PFSK-1 (cell line): ENCODE results near the gene MRTFA.

Experiments used
- FOXP2 ChIP-seq: optimal IDR thresholded peaks from 2 replicates; pipeline ENCODE3; 2011; ENCODE audit warnings: borderline replicate concordance, control low read depth, inconsistent platforms; ENCODE audit not compliant: insufficient read depth; ENCODE audit errors: extremely low read length, extremely low read depth
- POLR2AphosphoS5 ChIP-seq: IDR thresholded peaks from 2 replicates; pipeline ENCODE4 v1.6.1; 2012; ENCODE audit warnings: low read depth, mild to moderate bottlenecking, control low read depth, low read length, moderate library complexity
- SIN3A ChIP-seq: IDR thresholded peaks from 2 replicates; pipeline ENCODE4 v1.6.1; 2012; ENCODE audit warnings: mild to moderate bottlenecking, low read length, moderate library complexity, borderline replicate concordance; ENCODE audit not compliant: insufficient read depth
- TAF1 ChIP-seq: IDR thresholded peaks from 2 replicates; pipeline ENCODE4 v1.6.1; 2012; ENCODE audit warnings: low read length, control low read depth, borderline replicate concordance; ENCODE audit not compliant: insufficient read depth
- TF ChIP-seq, protein P1 (sequence below), 2 experiments: IDR thresholded peaks; 2 replicates each; pipeline versions ENCODE4 v1.6.1 to v1.8.0; 2011 to 2012; ENCODE audit warnings: low read depth in 2 of 2, low read length in 2 of 2, control low read depth in 1 of 2, inconsistent platforms in 1 of 2, mild to moderate bottlenecking in 1 of 2, moderate library complexity in 1 of 2; ENCODE audit not compliant: insufficient read depth in 1 of 2

Gene MRTFA

DNA sequence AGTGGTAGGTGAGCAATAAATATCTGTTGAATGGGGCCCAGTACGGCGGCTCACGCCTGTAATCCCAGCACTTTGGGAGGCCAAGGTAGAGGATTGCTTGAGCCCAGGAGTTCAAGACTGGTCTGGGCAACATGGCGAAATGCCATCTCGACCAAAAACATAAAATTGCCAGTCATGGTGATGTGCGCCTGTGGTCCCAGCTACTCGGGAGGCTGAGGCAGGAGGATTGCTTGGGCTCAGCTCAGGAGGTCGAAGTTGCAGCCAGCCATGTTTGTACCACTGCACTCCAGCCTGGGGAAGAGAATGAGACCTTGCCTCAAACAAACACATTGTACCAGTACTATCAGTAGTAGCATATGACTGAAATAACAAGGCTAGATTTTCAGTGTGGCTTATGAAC, 262.0 kb downstream of the MRTFA start:
- TF ChIP-seq, protein P1, sequence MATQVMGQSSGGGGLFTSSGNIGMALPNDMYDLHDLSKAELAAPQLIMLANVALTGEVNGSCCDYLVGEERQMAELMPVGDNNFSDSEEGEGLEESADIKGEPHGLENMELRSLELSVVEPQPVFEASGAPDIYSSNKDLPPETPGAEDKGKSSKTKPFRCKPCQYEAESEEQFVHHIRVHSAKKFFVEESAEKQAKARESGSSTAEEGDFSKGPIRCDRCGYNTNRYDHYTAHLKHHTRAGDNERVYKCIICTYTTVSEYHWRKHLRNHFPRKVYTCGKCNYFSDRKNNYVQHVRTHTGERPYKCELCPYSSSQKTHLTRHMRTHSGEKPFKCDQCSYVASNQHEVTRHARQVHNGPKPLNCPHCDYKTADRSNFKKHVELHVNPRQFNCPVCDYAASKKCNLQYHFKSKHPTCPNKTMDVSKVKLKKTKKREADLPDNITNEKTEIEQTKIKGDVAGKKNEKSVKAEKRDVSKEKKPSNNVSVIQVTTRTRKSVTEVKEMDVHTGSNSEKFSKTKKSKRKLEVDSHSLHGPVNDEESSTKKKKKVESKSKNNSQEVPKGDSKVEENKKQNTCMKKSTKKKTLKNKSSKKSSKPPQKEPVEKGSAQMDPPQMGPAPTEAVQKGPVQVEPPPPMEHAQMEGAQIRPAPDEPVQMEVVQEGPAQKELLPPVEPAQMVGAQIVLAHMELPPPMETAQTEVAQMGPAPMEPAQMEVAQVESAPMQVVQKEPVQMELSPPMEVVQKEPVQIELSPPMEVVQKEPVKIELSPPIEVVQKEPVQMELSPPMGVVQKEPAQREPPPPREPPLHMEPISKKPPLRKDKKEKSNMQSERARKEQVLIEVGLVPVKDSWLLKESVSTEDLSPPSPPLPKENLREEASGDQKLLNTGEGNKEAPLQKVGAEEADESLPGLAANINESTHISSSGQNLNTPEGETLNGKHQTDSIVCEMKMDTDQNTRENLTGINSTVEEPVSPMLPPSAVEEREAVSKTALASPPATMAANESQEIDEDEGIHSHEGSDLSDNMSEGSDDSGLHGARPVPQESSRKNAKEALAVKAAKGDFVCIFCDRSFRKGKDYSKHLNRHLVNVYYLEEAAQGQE (IDR thresholded peaks at IDR 0.05; ENCODE audit: insufficient read depth in 1 of 2, low read depth in 2 of 2, low read length in 2 of 2) = no peak
- TF ChIP-seq FOXP2 = no peak
- no peak for TF ChIP-seq SIN3A
- TF ChIP-seq TAF1 = no peak
- no peak for TF ChIP-seq POLR2AphosphoS5

DNA sequence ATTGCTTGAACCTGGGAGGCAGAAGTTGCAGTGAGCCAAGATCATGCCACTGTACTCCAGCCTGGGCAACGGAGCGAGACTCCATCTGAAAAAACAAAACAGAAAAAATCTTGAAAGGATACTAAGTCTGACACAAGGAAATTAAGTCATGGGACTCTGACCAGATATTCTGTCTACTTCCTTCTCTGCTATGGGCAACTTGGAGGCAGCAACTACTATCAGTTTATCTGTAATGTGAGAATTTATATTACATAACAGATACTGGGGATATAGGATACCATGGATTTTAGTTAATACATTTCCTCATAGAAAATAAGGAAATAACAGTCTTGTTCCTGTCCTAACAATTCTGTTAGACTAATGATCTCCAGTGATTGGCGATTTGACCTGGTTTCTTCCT, 267.7 kb downstream of the MRTFA start:
- TF ChIP-seq, protein P1 (IDR thresholded peaks at IDR 0.05; ENCODE audit: insufficient read depth in 1 of 2, low read depth in 2 of 2, low read length in 2 of 2) = no peak
- no peak for TF ChIP-seq TAF1
- TF ChIP-seq SIN3A = no peak
- no peak for TF ChIP-seq FOXP2
- TF ChIP-seq POLR2AphosphoS5 = no peak

DNA sequence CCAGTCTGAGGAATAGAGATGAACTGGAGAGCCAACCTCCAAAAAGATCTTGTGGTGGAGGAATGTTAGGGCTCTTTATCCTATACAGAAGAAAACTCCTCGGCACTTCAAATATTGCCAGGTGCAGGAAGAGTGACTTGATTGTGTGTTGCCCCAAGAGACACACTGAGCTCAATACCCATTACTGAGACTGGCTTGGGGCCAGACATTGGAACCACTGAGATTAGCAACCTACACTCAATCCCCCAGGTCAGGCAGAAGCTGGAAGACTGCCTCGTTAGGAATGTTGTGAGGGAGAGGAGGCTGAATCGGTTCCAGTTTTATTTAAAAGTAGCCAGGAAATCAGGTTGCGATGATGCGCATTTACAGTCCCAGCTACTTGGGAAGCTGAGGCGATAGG, 268.5 kb downstream of the MRTFA start:
- TF ChIP-seq POLR2AphosphoS5 = no peak
- no peak for TF ChIP-seq TAF1
- TF ChIP-seq SIN3A = no peak
- no peak for TF ChIP-seq FOXP2
- TF ChIP-seq, protein P1 (IDR thresholded peaks at IDR 0.05; ENCODE audit: insufficient read depth in 1 of 2, low read depth in 2 of 2, low read length in 2 of 2) = no peak

DNA sequence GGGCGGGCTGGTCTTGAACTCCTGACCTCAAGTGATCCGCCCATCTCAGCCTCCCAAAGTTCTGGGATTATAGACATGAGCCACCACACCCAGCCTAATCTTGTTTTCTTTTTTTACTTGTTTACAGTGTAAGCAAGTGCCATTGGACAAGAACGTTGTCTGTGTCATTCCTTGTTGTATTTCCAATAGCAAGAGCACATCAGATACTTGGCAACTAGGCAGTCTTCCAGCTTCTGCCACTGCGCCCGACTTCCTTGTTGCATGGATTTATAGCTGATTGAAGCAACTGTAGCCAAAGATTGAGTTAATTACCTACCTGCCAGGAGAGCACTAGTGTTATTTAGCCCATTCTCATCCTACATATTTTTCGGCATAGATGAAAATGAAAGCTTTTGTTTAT, 269.2 kb downstream of the MRTFA start:
- TF ChIP-seq TAF1 = no peak
- no peak for TF ChIP-seq POLR2AphosphoS5
- TF ChIP-seq FOXP2 = no peak
- TF ChIP-seq, protein P1 (IDR thresholded peaks at IDR 0.05; ENCODE audit: insufficient read depth in 1 of 2, low read depth in 2 of 2, low read length in 2 of 2) = no peak
- TF ChIP-seq SIN3A = no peak

DNA sequence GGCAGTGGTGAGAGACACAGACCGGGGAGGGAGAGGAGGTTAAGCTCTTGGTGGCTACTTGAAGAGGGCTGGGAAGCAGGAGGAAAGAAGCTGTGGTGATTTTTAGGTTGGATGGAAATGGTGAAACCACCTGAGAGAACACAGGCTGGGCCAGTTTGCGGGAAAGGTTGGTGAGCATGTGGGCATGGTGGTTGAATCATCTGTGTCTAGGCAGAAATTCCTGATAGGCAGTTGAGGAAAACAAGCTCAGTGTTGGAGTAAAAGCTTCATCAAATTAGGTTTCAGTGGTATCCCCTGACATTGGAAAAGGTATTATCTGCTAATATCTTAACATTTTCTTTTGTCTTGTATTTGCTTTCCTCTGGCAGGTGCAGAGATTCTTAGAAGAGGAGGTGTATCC, 270.5 kb downstream of the MRTFA start:
- TF ChIP-seq, protein P1 (IDR thresholded peaks at IDR 0.05; ENCODE audit: insufficient read depth in 1 of 2, low read depth in 2 of 2, low read length in 2 of 2) = no peak
- TF ChIP-seq SIN3A = no peak
- no peak for TF ChIP-seq POLR2AphosphoS5
- TF ChIP-seq FOXP2 = no peak
- TF ChIP-seq TAF1 = no peak
